Cerebellar nuclear complex (tissue), 1 donor: Measurements from ENCODE around the gene COL12A1.

Source experiments
- DNase-seq, 2 experiments: peaks; one replicate each; lab custom pipeline; 2025; lab: John Stamatoyannopoulos, UW

COL12A1 gene

GRCh38 chr6:75096966-75097365 lies 108.9 kb downstream of the COL12A1 start:
- no peak for DNase-seq

GRCh38 chr6:75094614-75095200 lies 111.1 kb downstream of the COL12A1 start:
- no peak for DNase-seq

- DNase-seq: no peak
Observed at GRCh38 chr6:75091467-75092190, 114.2 kb downstream of the COL12A1 start.

GRCh38 chr6:75090576-75090975 lies 115.3 kb downstream of the COL12A1 start:
- DNase-seq: no peak

GRCh38 chr6:75089921-75090320 lies 115.9 kb downstream of the COL12A1 start:
- DNase-seq: no peak

- no peak for DNase-seq
Observed at GRCh38 chr6:75089151-75089897, 116.5 kb downstream of the COL12A1 start.

GRCh38 chr6:75085931-75086635 lies 119.8 kb downstream of the COL12A1 start:
- no peak for DNase-seq

GRCh38 chr6:75084872-75085381 lies 120.9 kb downstream of the COL12A1 start:
- DNase-seq: no peak

- no peak for DNase-seq
Observed at GRCh38 chr6:75084018-75084417, 121.8 kb downstream of the COL12A1 start.

- DNase-seq: no peak
Observed at GRCh38 chr6:75081921-75082320, 123.9 kb downstream of the COL12A1 start.

GRCh38 chr6:75081047-75081446 lies 124.8 kb downstream of the COL12A1 start:
- DNase-seq: no peak

- no peak for DNase-seq
Observed at GRCh38 chr6:75079589-75079988, 126.3 kb downstream of the COL12A1 start.

- DNase-seq: no peak
Observed at GRCh38 chr6:75077701-75078100, 128.2 kb downstream of the COL12A1 start.

GRCh38 chr6:75076009-75076408 lies 129.8 kb downstream of the COL12A1 start:
- no peak for DNase-seq

- no peak for DNase-seq
Observed at GRCh38 chr6:75070244-75070643, 135.6 kb downstream of the COL12A1 start.

- DNase-seq: no peak
Observed at GRCh38 chr6:75065523-75065922, 140.3 kb downstream of the COL12A1 start.

GRCh38 chr6:75052491-75052890 lies 153.4 kb downstream of the COL12A1 start:
- no peak for DNase-seq

GRCh38 chr6:75049308-75049707 lies 156.5 kb downstream of the COL12A1 start:
- no peak for DNase-seq

GRCh38 chr6:75044846-75045245 lies 161.0 kb downstream of the COL12A1 start:
- no peak for DNase-seq

- no peak for DNase-seq
Observed at GRCh38 chr6:75041381-75041780, 164.5 kb downstream of the COL12A1 start.
